GM21576 (cell line): ENCODE results near the gene PHACTR3.

Experiments used
- ATAC-seq: cut with Tn5 transposase; IDR thresholded peaks from one replicate; pipeline ENCODE4 v1.9.1; 2021; ENCODE audit warnings: mild to moderate bottlenecking, moderate library complexity; ENCODE audit not compliant: unreplicated experiment

The PHACTR3 gene

DNA sequence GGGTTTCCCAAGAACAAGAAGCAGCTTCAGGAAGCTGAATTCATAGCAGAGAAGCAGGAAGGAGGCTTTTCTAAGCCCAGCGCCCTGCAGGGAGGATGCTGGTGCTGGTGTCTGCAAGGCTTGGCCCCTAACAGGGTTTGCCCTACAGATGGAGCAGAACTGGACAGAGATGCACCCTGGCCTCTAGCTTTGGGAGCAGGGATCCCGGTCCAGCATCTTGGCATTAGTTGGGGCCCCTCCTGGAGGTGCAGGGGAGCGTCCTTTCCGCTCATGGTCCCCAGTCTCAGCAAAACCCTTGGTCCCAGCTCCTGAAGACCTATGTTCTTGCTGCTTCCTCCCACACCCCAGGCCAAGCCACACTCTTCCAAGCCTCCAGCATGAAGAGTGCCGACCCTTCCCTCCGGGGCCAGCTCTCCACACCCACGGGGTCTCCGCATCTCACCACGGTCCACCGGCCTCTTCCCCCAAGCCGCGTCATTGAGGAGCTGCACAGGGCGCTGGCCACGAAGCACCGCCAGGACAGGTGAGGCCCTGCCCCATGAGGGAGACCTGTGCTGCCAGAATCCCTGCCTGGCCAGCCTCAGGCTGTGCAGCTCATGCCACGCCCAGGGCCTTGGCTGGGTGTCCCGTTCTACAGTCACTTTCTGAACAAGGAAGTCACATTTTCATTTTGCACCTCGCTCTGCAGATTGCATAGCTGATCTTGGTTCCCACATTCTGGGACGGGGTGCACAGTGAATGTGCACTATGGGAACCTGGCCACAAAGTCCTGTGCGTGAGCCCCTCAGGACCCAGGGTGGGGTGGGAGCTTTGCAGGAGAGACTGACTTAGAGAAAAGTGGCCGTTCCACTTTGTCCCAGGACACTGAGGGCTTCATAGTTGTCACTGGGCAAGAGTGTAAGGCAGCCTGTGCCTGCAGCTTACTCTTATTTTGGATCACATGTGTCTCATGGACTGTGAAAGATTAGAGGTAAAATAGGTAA is 168.9 kb downstream of the PHACTR3 start:
- no peak for ATAC-seq

DNA sequence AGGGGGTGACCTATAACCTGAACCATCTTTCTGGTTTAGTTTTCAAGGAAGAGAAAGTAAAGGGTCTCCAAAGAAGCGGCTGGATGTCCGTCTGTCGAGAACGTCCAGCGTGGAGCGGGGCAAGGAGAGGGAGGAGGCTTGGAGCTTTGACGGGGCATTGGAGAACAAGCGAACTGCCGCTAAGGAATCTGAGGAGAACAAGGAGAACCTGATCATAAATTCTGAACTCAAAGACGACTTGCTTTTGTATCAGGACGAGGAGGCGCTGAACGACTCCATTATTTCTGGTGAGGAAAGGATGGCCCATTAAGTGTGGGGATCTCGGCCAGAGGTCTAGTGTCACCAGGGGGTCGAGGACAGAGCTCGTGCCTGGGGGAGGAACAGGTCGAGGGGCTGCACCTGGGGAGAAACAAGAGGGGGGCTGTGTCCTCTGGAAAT is 169.9 kb downstream of the PHACTR3 start:
- no peak for ATAC-seq

DNA sequence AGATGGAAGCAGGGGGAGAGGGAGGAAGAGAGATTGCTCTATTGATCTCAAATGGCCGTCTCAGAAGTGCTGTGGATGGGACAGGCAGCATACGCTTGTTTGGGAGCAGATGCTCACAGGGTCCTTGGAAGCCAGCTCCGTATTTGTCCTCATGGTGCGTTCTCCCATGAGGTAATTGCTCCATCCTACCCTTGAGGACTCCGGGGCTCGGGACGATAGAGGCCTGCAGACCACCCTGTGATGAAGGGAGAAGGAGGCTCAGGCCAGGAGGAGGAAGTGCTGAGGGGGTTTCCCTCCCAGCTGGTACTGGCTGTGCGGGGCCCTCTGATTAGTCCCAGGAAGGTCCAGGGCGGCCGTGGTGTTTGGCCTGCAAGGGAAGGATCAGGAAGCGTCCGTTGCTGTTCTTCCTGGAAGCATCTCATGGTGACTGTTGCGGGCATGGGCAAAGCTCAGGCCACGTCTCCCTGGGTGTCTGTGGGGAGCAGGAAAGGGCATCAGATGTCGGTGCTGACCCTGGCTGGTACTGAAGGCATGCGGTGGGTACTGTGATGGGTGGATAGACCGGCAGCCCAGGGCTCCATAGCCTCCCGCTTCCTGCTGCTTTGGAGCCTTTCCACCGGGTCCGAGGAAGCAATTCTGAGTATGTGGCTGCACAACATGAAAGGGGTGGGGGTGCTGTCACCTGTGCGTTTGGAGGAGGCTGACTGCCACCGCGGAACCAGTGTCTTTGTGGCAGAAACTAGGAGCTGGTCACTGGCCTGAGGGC is 170.8 kb downstream of the PHACTR3 start:
- ATAC-seq: no peak

DNA sequence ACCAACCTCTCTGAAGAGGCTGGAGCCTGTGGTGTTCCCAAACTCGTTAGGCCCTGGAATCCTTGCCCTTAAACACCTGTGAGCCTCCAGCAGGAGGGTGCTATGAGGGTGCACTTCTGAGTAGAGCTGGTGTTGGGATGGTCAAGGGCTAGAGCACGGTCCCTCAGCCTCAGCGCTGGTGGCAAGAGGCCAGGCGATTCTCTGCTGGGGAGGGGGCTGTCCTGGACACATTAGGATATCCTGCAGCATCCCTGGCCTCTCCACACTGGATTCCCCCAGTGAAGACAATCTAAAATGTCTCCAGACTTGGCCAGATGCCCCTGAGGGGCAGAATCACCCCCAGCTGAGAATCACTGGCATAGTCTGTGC is 171.3 kb downstream of the PHACTR3 start:
- no peak for ATAC-seq

DNA sequence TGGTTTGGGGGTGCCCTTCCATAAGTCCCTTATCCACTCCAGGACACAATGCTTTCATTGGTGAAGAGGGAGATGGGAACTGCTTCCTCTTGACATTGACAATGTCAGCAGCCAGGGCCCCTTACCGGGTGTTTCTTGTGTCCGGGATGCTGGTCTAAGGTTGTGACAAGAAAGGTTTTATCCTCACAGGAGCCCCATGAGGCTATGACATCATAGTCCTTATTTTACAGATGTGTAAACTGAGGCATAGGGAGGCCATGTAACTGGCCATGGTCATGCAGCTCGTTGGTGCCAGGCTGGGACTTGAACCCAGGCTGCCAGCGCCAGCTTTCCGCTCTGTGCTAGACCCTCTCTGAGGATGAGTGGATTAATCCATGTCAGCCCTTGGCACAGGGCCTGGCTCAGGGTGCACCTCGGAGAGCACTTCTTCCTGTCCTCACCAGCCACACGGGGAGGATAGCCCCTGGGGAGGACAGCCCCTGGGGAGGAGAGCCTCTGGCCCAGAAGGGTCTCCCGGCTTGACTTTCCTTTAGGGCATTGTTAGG is 171.8 kb downstream of the PHACTR3 start:
- ATAC-seq: no peak

DNA sequence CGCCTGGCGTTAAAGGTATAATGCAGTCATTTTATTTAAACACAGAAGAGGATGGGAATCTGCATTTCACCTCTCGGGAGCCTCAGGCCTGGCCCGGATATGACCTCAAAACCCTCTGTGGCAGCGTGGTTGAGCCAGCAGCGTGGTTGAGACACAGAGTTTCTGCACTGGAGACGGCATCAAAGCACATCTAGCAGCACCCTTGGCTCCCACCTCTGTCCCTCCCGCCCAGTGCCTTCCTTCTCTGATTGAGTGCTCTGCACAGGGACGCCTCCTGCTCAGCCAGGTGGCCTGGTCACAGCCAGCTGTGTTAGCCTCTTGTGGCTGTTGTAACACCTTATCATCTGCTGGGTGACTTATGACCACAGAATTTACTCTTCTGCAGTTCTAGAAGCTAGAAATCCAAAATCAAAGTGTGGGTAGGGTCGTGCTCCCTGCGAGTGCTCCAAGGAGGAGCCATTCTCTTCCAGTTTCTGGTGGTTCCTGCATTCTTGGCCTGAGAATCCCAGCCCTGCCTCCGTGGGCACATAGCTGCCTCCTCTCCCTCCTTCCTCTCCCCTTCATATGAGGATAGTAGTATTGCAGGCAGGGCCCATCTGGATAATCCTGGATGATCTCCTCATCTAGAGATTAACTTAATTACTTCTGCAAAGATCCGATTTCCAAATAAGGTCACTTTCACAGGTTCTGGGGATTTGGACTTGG is 172.4 kb downstream of the PHACTR3 start:
- ATAC-seq: no peak

DNA sequence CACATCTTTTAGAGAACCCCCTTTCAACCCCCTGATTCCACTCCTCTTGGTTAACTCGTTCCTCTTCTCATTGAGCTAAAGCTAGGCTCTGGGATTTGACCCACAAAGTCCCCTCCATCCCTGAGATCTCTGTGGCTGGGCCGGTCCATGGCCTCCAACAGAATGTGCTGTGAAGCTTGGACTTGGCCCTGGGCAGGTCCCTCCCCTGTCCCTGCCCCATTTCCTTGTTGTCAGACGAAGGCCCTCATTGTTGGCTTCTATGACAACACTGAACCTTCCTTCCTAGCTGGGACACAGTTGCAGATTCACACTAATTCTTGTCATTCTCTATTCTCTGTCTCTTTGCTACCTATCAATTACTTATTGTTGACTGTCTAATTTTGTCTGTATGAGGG is 173.0 kb downstream of the PHACTR3 start:
- ATAC-seq: no peak

DNA sequence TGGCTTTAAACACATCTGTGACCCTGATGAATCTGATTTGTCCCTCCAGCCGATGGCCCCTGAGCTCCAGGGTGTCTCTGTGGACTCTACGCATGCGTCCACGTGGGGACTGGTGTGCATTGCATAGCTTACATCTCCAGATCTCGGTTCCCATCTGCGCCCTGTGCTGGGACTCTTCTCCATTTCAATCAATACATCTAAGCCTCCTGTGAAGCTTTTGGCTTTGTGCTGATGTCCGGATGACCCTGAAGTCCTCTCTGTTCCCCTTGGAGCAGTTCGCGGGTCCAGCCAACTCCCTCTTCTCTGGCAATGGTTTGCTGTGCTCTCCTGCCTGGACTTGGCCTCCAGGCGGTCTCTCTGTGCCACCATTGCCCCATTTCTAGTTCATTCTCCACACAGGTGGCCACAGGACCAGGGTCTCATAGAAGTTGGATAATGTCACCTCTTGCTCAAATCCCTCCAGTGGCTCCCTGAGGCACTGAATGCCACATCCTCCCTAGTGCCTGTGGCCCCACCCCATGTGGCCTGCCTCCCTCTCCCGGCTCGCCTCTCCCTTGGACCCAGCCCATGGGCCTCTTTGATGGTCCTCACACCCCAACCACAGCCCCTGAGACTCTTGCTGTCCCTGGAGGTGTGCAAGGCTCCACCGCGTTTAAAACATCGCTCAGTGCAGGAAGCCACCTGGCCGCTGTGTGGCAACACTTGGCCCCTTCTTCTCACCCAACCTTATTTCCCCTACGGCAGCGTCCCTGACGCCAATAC is 173.7 kb downstream of the PHACTR3 start:
- no peak for ATAC-seq

DNA sequence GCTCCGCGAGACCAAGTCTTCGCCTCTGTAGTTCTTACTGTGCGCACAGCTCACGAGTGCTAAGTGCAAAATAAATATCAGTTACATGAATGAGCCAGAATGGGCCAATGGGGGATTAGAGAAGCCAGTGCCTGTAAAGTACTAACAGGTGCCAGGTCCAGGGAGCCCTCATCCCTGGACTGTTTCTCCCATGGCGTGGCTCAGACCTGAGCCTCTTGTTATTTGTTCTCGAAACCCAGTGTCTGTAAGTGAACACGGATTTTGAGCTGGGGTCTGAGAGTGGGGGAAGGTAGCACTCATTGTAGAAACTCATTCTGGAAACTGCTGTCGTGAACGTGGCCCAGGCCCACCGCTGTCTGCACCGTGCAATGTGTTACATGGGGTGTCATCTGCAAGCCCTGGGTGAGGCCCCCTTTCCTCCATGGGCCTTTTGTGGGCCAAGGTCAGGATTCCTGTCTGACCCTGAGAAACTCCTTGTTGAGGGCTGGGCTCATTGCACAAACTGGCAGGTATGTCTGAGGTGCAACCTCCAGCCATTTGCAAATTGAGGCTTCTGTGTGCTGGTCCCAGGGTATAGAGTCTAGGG is 174.4 kb downstream of the PHACTR3 start:
- ATAC-seq: no peak

DNA sequence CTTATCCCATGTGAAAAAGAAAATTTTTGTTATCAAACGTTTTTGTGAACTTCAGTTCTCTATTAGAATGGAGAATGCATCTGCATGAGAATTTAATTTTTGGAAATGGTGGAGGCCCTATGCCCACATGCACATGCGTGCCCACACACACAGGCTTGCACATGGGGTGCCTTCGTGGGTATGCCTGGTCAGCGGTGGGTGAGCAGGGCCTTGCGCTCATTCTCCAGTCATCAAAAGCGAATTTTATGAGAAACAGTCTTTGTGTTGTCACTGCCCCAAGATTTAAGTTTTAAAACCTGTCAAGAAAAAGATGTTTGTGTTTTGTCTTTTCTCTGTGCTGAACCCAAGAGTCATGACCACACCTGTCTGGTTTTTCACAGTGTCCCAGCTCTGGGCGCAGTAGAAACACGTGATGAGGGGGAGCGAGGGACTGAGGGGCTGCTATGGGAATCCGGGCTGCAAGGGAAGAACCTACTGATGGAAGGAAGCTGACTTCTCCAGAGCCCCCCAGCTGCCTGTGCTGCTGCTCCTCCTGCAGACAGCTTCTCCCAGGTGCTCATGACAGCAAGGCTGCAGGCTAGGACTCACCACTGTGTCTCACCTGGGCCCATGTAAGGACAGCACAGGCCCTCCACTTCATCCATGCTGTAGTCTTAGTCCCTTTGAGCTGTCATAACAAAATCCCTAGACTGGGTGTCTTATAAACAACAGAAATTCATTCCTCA is 175.5 kb downstream of the PHACTR3 start:
- no peak for ATAC-seq

DNA sequence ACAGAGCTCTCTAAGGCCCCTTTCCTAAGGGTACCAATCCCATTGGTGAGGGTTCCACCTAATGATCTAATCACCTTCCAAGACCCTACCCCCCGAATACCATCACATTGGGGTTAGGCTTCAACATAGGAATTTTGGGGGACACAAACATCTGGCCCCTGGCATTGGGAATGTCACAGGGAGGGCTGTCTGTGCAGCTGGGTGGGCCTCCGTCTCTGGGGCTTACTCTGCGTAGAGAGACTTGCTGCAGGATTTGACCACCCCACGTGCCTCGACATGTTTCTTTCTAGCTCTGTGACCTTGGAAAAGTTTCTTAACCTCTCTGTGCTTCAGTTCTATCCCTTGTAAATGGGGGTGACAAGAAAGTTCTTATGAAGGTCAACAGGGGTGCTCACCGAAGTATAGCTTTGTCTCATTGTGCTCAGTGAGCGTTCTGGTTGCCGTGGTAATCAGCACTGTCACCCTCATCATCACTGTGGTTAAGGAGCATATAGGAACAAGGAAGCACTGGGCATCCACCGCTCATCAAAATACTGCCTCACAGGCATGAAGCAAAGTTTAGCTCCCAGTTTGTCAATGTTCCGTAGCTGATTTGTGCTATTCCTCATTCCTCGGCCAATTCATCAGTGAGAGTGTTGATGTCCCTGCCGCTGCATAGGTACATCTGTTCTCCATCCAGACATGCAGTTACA is 176.3 kb downstream of the PHACTR3 start:
- no peak for ATAC-seq

DNA sequence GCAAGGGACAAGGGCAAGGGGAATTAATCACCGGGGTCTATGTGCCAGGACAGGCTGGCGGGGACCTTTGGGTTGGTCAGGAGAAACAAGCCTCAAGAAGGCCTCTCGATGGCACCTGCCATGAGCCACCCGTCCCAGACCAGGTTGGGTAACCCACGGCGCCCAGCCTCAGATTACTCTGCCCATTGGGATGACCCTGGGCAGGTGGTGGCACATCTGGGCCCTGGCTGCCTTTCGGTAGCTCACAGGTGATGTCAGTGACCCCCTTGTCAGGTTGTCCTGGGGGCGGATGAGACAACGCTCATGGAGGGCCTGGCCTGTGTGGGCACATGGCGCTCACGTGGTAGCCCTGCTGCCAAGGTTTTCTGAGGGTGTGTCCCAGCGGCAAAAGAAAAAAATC is 176.9 kb downstream of the PHACTR3 start:
- no peak for ATAC-seq

DNA sequence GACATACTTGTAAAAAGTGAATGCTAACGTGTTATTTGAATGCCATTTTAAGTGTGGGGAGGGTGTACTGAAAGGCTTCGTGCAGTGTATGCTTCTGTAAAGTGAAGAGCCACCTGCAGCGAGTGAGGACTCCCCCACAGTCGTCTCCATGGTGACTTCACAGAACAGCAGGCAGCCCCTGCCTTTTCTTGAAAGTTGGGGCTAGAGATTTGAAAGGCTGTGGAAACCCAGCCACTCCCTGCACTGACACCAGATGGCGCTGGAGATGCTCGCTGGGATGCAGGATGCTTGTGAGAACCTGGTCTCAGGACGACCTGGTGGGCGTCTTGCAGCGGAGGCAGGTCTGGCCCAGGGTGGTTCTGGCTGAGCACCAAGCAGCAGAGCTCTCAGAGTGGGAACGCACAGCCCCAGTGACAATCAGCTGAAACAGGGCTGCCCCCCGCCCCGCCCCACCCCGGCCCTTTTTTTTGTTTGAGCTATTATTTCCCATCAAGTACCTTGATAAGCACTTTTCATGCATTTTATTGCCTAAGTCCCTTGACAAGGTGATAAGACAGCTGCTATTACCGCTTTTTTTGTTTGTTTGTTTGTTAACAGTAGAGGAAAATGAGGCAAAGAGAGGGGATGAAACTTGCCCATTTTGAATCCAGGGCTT is 178.8 kb downstream of the PHACTR3 start:
- no peak for ATAC-seq

DNA sequence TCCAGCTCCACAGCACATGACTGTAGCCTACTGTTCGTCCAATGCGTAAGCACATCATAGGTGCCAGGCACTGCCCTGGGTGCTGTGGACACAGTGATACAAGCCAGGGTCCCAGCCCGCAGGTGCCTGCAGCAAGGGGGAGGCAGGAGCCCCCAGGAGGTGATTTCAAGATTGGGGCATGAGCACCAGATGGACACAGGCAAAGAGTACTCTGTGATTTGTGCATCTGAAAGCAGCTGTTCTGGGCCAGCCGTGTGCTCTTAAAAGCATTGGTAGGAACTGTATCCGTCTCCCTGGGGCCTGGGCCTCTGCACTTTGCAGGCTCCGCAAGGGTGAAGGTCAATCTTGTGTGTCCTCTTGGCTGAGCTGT is 179.3 kb downstream of the PHACTR3 start:
- ATAC-seq: no peak

DNA sequence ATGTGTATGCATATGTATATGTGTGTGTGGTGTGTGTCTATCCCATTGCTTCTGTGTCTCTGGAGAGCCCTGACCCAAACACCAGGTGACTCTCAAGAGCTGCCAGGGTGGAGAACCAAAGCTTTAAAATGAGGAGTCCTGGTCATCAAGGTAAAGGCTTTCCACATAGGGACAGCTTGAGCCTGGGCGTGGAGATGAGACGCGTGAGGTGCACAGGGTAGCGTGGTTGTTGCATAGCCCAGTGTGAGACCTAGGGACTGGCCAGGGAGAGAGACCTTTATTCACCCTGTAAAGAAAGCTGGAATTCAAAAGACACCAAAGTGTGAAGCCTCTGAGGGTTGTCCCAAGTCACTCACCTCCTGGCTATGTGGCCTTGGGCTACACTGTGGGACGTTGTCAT is 180.0 kb downstream of the PHACTR3 start:
- no peak for ATAC-seq

DNA sequence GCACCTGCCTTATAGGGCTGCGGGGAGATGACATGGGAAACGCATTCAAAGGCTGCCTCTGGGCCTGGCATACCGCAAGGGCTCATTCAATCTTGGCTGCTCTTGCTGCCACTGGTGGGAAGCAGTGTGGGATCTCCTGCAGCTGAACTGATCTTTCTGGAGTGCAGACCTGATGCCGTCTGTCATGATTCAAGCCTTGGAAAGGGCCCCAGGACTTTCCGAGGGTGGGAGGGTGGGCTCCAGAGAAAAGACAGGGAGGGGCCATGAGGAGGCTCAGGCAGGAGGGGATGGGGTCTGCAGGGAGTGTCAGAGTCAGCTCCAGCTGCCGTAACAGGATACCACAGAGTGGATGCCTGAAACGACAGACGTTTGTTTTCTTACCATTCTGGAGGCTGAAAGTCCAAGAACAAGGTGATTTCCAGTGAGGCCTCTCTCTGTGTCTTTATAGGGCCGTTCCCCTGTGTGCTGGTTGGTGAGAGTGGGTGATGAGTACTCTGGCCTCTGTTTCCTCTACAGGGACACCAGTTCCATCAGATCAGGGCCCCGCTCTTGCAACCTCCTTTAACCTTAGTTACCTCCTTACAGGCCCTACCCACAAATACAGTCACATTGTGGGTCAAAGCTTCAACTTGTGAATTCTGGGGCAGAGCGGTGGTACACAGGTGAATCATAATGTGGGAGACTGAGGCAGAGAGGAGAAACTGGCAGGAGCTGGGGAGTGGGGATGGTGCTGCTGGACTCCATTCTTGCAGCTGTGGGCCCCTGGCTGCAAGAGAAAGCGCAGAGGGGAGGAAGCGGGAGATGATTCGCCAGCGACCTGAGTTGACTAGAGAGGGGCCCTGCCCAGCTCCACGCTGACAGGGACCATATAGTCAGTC is 180.7 kb downstream of the PHACTR3 start:
- no peak for ATAC-seq

DNA sequence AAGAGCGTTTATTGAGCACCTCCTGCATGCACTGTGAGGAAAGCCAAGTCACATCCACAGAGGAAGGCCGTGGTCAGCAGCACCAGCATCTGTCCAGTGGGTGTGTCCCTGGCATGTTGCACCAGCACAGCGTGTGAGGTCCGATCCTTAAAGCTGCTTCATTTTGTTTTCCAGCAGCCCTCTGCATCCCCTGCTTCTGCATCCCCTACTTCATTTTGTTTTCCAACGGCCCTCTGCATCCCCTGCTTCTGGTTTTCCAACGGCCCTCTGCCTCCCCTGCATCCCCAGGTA is 181.3 kb downstream of the PHACTR3 start:
- no peak for ATAC-seq
